HG02678 (cell line): ENCODE data around the gene LANCL2.

Experiments
- ATAC-seq: cut with Tn5 transposase; IDR thresholded peaks from one replicate; pipeline ENCODE4 v1.9.1; 2021; ENCODE audit warnings: mild to moderate bottlenecking, moderate library complexity; ENCODE audit not compliant: unreplicated experiment

Gene LANCL2

DNA sequence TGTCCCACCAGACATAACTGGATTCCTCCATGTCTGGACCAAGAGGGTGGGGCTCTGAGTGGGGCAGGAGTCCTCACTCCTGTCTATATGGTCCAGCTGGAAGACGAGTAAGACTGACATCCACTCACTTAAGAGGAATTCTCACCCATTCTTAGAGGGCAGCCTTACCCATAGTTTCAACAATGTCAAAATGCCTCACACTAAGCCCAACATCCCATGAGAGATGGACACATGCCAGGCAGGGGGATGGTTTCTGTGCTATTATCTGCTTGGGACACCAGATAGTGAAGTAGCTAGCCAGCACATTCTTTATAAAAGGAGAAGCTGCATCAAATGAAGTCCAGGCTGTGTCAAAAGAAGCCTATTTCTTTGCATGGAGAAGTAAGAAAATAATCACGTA lies 4.7 kb upstream of the LANCL2 start:
- ATAC-seq = no peak

GRCh38 chr7:55361560-55361959 lies 3.6 kb upstream of the LANCL2 start:
- no peak for ATAC-seq

DNA sequence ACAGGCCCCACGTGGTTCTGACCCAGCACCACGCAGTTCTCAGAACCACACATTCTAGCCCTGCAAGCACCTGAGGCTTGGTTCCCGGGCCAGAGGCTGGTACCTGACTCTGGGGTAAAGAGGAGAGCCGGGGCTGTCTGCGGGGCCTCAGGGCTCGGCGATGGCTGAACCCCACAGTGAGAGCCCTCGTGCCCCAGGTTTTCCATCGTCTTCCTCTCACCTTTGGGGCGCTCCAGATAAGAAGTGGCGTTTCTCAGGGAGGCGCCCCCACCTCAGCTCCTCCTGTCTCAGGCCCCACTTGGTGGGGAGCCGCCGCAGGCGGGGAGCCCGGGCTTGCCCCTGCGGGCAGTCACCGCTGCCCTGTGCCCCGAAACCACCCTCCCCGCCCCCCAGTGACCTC lies 2.2 kb upstream of the LANCL2 start:
- ATAC-seq = no peak

DNA sequence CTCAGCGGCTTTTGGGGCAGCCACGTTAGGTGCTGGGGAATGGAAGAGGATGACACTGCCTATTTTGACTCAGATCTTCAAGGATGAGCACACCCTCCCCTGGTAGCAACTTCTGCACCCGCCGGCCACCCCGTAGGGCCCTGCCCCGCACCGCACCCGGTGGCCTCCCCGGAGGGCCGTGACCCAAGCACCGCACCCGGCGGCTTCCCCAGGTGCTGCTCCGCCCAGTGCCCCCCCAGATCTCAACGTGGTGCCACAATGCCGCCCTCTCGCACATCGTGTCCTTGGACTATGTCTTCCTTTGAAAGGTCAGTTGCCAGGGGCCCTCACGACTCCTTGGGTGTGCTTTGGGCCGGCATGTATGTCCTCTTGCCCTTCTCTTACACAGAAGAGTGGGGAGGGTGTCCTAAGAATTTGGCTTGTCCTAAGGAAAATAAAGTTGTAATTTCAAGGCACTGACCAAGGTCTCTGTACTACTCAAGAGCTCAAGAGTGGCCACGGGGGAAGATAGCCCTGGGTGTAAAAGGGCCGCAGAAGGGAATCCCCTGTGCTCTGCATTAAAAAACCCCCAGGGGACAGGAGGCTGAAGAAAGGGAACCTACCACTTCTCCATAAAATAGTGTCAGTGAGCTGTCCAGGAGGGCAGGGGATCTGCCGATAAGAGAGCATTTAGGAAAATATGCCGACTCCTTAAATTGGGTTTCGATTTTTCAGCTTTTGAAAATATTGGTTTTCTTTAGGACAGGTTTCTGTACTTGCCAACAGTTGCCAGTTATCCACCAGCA lies 1.6 kb upstream of the LANCL2 start:
- ATAC-seq = no peak

DNA sequence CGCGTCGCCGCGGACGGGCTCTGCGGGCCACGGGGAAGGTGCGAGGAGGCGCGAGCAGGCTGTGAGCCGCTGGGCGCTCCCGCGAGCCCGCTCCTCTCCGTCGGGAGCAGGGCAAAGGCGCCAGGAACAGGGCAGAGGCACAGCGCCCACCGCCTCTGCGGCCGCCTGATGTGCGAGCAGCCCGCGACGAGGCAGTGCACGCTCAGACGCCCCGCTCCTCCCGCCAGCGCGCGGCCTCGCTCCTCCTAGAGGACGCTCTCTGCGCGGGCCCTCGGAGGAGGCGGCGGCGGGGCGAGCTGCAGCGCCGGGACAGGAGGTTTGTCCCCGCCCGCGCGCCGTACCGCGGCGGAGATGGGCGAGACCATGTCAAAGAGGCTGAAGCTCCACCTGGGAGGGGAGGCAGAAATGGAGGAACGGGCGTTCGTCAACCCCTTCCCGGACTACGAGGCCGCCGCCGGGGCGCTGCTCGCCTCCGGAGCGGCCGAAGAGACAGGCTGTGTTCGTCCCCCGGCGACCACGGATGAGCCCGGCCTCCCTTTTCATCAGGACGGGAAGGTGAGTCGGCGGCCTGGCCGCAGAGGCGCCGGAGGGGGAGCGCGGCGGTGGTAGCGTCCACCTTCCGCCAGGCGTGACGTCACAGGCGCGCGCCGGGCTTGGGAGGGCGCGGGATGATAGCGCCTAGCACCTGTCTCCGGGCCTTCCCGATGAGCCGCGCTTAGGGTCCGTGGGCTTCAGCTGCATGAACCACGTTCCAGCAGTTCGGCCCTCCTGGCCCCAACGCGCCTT lies 731 bp downstream of the LANCL2 start:
- ATAC-seq = peak; percentile 84

GRCh38 chr7:55366461-55367070 lies 1.4 kb downstream of the LANCL2 start:
- ATAC-seq = peak; percentile 17

GRCh38 chr7:55367283-55367840 lies 2.2 kb downstream of the LANCL2 start:
- ATAC-seq = no peak

GRCh38 chr7:55369427-55370400 lies 4.6 kb downstream of the LANCL2 start:
- no peak for ATAC-seq

- no peak for ATAC-seq
Measured at GRCh38 chr7:55374213-55374612, 9.1 kb downstream of the LANCL2 start.

- ATAC-seq = no peak
Measured at GRCh38 chr7:55375237-55375636, 10.1 kb downstream of the LANCL2 start.

- ATAC-seq = no peak
Measured at GRCh38 chr7:55377162-55377817, 12.2 kb downstream of the LANCL2 start.

GRCh38 chr7:55379285-55379684 lies 14.1 kb downstream of the LANCL2 start:
- no peak for ATAC-seq

- no peak for ATAC-seq
Measured at GRCh38 chr7:55381189-55381588, 16.1 kb downstream of the LANCL2 start.

DNA sequence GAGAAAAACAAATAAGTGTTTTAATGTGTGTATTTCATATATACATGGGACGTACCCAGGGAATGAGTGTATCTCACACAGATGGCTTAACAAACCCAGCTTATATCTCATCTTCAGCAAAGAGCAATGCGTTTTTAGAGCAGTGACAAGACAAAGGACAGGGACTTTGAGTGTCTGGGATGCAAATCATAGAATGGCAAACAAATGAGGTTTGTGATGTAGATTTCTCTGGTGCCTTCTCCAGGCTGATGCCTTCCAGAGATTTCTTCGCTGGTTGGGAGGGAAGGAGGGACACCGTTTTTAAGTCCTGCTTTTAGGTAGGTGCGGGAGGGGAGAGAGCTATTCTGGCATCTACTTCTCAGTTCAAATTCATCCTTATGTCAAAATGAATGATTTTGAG lies 16.6 kb downstream of the LANCL2 start:
- ATAC-seq = no peak

DNA sequence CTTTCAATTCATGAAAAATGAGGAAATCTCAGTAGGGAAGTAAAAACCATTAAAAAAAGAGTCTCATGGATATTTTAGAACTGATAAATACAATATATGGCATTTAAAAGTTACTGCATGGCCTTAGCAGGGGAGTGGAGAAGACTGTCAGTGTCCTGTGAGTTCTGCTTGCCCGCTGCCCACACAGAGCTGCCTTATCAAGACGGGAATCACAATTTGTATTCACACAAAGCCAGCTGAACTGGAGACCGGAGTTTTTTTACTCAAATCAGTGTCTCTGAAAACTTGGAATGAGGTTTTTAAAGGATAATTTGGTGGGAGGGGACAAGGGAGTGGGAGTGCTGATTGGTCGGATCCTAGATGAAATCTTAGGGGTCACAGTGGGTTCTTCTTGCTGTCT lies 17.1 kb downstream of the LANCL2 start:
- no peak for ATAC-seq

GRCh38 chr7:55386541-55386940 lies 21.4 kb downstream of the LANCL2 start:
- no peak for ATAC-seq

GRCh38 chr7:55387062-55387965 lies 22.2 kb downstream of the LANCL2 start:
- no peak for ATAC-seq

GRCh38 chr7:55396233-55396785 lies 31.2 kb downstream of the LANCL2 start:
- no peak for ATAC-seq

- no peak for ATAC-seq
Measured at GRCh38 chr7:55397617-55398016, 32.5 kb downstream of the LANCL2 start.
